GM23338 (cell line): ENCODE measurements around the gene USP24. TPM values are rescaled to one million over a fixed set of nuclear protein-coding genes. Genes with fewer than 3 reads are reported as not detected.

Source experiments
- ATAC-seq: fragments of 200-7000 bp; cut with Tn5 transposase; 3 replicates; pipeline ENCODE4 v1.9.1; 2020
- DNase-seq: peaks from one replicate; pipeline ENCODE4 v3.0.0-alpha.2; 2015; ENCODE audit warnings: low spot score
- H2AFZ ChIP-seq: fragments of 200-600 bp; sonication (generic); 2 replicates; pipeline ENCODE4 v1.8.0; 2016; ENCODE audit warnings: antibody characterized with exemption, mild to moderate bottlenecking, moderate library complexity
- H3F3A ChIP-seq: fragments of 200-600 bp; sonication (generic); replicated peaks from 2 replicates; pipeline ENCODE4 v1.8.0; 2017; ENCODE audit warnings: antibody characterized with exemption, mixed run types, low read depth
- H3K27ac ChIP-seq: fragments of 200-600 bp; sonication (generic); 2 replicates; pipeline ENCODE4 v1.6.1; 2016; ENCODE audit warnings: low read depth
- H3K27me3 ChIP-seq: fragments of 200-600 bp; sonication (generic); 2 replicates; pipeline ENCODE4 v1.8.0; 2016; ENCODE audit warnings: mild to moderate bottlenecking, mixed run types, moderate library complexity; ENCODE audit not compliant: insufficient read depth
- H3K36me3 ChIP-seq: fragments of 200-600 bp; sonication (generic); 2 replicates; pipeline ENCODE4 v1.8.0; 2016; ENCODE audit warnings: mild to moderate bottlenecking; ENCODE audit not compliant: insufficient read depth
- H3K4me1 ChIP-seq: fragments of 200-600 bp; sonication (generic); 2 replicates; pipeline ENCODE4 v1.8.0; 2016; ENCODE audit warnings: mild to moderate bottlenecking, moderate library complexity; ENCODE audit not compliant: insufficient read depth
- H3K4me2 ChIP-seq: fragments of 200-600 bp; sonication (generic); 2 replicates; pipeline ENCODE4 v1.7.1; 2017; ENCODE audit warnings: mixed run types
- H3K4me3 ChIP-seq: fragments of 200-600 bp; sonication (generic); 2 replicates; pipeline ENCODE4 v1.6.1; 2016; ENCODE audit warnings: mixed run types
- H3K79me2 ChIP-seq: fragments of 200-600 bp; sonication (generic); replicated peaks from 2 replicates; pipeline ENCODE4 v1.8.0; 2017; ENCODE audit warnings: mild to moderate bottlenecking; ENCODE audit not compliant: insufficient read depth
- H3K9me2 ChIP-seq: fragments of 200-600 bp; sonication (generic); 2 replicates; pipeline ENCODE4 v1.8.0; 2017; ENCODE audit not compliant: insufficient read depth
- H4K20me1 ChIP-seq: fragments of 200-600 bp; sonication (generic); replicated peaks from 2 replicates; pipeline ENCODE4 v1.8.0; 2017; ENCODE audit warnings: mild to moderate bottlenecking; ENCODE audit not compliant: insufficient read depth
- H3K27ac Mint-ChIP-seq: 2 replicates; pipeline ENCODE4 v1.8.0; 2020; ENCODE audit warnings: inconsistent platforms, mild to moderate bottlenecking, moderate library complexity, mixed read lengths
- H3K27me3 Mint-ChIP-seq: 3 replicates; pipeline ENCODE4 v1.8.0; 2022; ENCODE audit warnings: low read depth, mild to moderate bottlenecking, moderate library complexity, mixed read lengths, inconsistent platforms; ENCODE audit not compliant: insufficient read depth, poor library complexity
- H3K36me3 Mint-ChIP-seq: 3 replicates; pipeline ENCODE4 v1.8.0; 2021; ENCODE audit warnings: low read depth, mild to moderate bottlenecking, inconsistent platforms, moderate library complexity, mixed read lengths
- H3K4me1 Mint-ChIP-seq: 3 replicates; pipeline ENCODE4 v1.8.0; 2020; ENCODE audit warnings: mild to moderate bottlenecking, inconsistent platforms, mixed read lengths
- H3K4me3 Mint-ChIP-seq: 3 replicates; pipeline ENCODE4 v1.8.0; 2021; ENCODE audit warnings: moderate library complexity, mild to moderate bottlenecking, inconsistent platforms, mixed read lengths
- H3K9me3 Mint-ChIP-seq: 3 replicates; pipeline ENCODE4 v1.8.0; 2020; ENCODE audit warnings: moderate library complexity, mild to moderate bottlenecking, inconsistent platforms, mixed read lengths
- CREB1 ChIP-seq: fragments of 250-450 bp; sonication (Bioruptor Pico); IDR thresholded peaks from 2 replicates; pipeline ENCODE4 v1.5.0; 2020; ENCODE audit warnings: low read depth, mild to moderate bottlenecking, moderate library complexity
- ETS1 ChIP-seq: IDR thresholded peaks from 2 replicates; pipeline ENCODE4 v1.6.1; 2016; ENCODE audit warnings: antibody characterized with exemption
- EZH2 ChIP-seq: fragments of 200-600 bp; sonication (generic); IDR thresholded peaks from one replicate; pipeline ENCODE4 v1.8.0; 2017; ENCODE audit warnings: antibody characterized with exemption, mild to moderate bottlenecking, low read depth; ENCODE audit not compliant: unreplicated experiment
- EZH2phosphoT487 ChIP-seq: fragments of 200-600 bp; sonication (generic); IDR thresholded peaks from one replicate; pipeline ENCODE4 v1.8.1; 2018; ENCODE audit warnings: antibody characterized with exemption; ENCODE audit not compliant: unreplicated experiment
- NANOG ChIP-seq: IDR thresholded peaks from 2 replicates; pipeline ENCODE4 v1.6.1; 2016; ENCODE audit warnings: antibody characterized with exemption, borderline replicate concordance
- POLR2AphosphoS5 ChIP-seq: IDR thresholded peaks from 2 replicates; pipeline ENCODE4 v1.6.1; 2016; ENCODE audit warnings: antibody characterized with exemption, low read depth
- polyA plus RNA-seq: library from polyadenylated mRNA; unstranded; fragments of >200 nt; fragmentation: Nextera tagmentation; extraction: Ambion mirVana; gene quantifications from 2 replicates; pipeline ENCODE4 v1.2.1, GENCODE V29; 2016
- total RNA-seq: library from RNA; depleted of rRNA; stranded (reverse); fragments of >200 nt; shearing (Covaris generic); gene quantifications from 2 replicates; pipeline ENCODE4 v1.2.3, GENCODE V29; 2014
- TF ChIP-seq, protein P1 (sequence below): IDR thresholded peaks from one replicate; pipeline ENCODE4 v1.6.1; 2018; ENCODE audit warnings: antibody characterized with exemption; ENCODE audit not compliant: unreplicated experiment

The USP24 gene
- total and polyA plus RNA-seq, 2 experiments from 2014 or later: 12.1 to 32.6 TPM

DNA sequence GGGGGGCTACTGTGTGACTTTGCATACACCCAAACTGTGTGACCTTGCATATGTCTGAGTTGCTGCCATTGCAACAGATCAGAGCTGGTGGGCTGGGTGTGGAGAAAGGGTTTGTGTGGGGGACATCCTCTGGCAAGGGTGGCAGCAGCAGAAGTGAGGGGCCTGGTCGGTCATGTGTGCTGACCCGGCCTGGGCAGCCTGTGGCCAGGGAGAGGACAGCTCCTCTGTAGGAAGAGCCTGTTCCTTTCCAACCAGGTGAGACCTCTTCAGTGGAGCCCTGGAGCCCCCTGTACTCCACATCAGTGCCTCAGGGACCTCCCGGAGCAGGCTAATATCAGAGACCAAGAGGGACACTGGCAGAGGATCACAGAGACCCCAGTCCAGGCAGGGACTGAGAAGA lies 167.6 kb downstream of the USP24 start (continued):
- TF ChIP-seq EZH2: no peak
- TF ChIP-seq POLR2AphosphoS5: no peak
- TF ChIP-seq EZH2phosphoT487: no peak

DNA sequence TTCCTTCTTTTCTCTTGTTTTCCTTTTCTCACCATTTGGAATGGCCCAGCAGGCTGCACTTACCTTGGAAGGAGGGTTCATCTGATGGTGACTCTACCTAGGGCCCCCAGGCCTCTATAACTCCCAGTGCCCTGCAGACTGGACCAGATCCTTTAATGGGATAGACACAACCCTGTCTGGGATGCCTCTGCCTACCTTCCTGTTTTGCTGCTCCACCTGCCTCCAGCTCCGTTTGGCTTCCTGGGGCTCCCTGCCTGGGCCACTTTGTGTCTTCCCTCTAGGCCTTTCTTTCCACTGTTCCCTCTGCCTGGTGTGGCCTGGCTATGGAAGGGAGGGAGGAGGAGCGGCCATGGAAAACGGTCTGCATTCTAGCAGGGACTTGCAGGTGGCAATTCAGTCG lies 168.3 kb downstream of the USP24 start:
- H3K27ac Mint-ChIP-seq: peak overlapping the region; percentile 43
- no peak for ATAC-seq
- H3K36me3 ChIP-seq: peaks cover 52% of the 10 kb centered on the region

DNA sequence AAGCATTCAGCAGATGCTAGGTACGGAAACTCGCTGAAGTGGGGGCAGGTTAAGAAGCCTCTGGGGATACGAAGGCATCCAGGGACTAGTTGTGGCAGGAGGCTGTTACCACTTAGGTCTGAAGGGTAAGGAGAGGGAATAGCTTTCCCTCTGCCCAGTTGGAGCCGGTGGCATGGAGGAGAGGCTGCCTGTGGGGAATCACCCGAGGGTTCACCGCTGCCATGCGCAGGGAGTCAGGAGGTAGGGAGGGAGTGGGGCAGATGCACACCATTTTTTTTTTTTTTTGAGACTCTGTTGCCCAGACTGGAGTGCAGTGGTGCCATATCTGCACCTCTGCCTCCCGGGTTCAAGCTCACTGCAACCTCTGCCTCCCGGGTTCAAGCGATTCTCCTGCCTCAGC lies 169.7 kb downstream of the USP24 start:
- peaks cover 90% of the 10 kb centered on the region for H3K79me2 ChIP-seq
- no peaks in the 10 kb centered on the region for H3K9me3 Mint-ChIP-seq

More for the DNA sequence above, 168.3 kb downstream of the USP24 start:
- no peak for DNase-seq
- TF ChIP-seq CREB1 (CRISPR knock-in tag) (no peak), ETS1 (no peak)
- TF ChIP-seq, protein P1, sequence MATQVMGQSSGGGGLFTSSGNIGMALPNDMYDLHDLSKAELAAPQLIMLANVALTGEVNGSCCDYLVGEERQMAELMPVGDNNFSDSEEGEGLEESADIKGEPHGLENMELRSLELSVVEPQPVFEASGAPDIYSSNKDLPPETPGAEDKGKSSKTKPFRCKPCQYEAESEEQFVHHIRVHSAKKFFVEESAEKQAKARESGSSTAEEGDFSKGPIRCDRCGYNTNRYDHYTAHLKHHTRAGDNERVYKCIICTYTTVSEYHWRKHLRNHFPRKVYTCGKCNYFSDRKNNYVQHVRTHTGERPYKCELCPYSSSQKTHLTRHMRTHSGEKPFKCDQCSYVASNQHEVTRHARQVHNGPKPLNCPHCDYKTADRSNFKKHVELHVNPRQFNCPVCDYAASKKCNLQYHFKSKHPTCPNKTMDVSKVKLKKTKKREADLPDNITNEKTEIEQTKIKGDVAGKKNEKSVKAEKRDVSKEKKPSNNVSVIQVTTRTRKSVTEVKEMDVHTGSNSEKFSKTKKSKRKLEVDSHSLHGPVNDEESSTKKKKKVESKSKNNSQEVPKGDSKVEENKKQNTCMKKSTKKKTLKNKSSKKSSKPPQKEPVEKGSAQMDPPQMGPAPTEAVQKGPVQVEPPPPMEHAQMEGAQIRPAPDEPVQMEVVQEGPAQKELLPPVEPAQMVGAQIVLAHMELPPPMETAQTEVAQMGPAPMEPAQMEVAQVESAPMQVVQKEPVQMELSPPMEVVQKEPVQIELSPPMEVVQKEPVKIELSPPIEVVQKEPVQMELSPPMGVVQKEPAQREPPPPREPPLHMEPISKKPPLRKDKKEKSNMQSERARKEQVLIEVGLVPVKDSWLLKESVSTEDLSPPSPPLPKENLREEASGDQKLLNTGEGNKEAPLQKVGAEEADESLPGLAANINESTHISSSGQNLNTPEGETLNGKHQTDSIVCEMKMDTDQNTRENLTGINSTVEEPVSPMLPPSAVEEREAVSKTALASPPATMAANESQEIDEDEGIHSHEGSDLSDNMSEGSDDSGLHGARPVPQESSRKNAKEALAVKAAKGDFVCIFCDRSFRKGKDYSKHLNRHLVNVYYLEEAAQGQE: no peak
- H2AFZ ChIP-seq: no peak overlapping the region
- H3K4me3 ChIP-seq: no peak overlapping the region
- peaks cover 40% of the 10 kb centered on the region for H3K36me3 Mint-ChIP-seq
- H3K4me1 Mint-ChIP-seq: peaks cover 11% of the 10 kb centered on the region
- H3K9me3 Mint-ChIP-seq: no peaks in the 10 kb centered on the region
- peaks cover 84% of the 10 kb centered on the region for H3K79me2 ChIP-seq
- peaks cover 14% of the 10 kb centered on the region for H3K27me3 Mint-ChIP-seq
- H3K9me2 ChIP-seq: no peaks in the 10 kb centered on the region
- H3K4me3 Mint-ChIP-seq: no peak overlapping the region
- H3K4me1 ChIP-seq: peaks cover 21% of the 10 kb centered on the region
- no peak overlapping the region for H3K27ac ChIP-seq
- no peaks in the 10 kb centered on the region for H3K27me3 ChIP-seq
- H4K20me1 ChIP-seq: peaks cover 68% of the 10 kb centered on the region
- H3F3A ChIP-seq: 0 out of 2 replicates have a peak, but pooled peaks cover 9% of the 10 kb centered on the region
- H3K4me2 ChIP-seq: no peak overlapping the region

More for the DNA sequence above, 169.7 kb downstream of the USP24 start:
- TF ChIP-seq NANOG: no peak
- Histone ChIP-seq H3K9me2 (no peaks in the 10 kb centered on the region), H3F3A (0 out of 2 replicates have a peak, but pooled peaks cover 9% of the 10 kb centered on the region), H3K4me1 (peaks cover 31% of the 10 kb centered on the region), H4K20me1 (peaks cover 73% of the 10 kb centered on the region), H3K4me3 (no peak overlapping the region), H3K4me2 (no peak overlapping the region), H3K27ac (no peak overlapping the region), H2AFZ (no peak overlapping the region), H3K36me3 (peaks cover 46% of the 10 kb centered on the region), H3K27me3 (peaks cover 3% of the 10 kb centered on the region; the same call in 1 of the 2 replicates)
- Mint-ChIP-seq H3K36me3 (peaks cover 38% of the 10 kb centered on the region), H3K4me1 (peaks cover 20% of the 10 kb centered on the region), H3K27me3 (peaks cover 20% of the 10 kb centered on the region), H3K4me3 (no peak overlapping the region), H3K27ac (no peak overlapping the region)
- ATAC-seq (no peak), DNase-seq (no peak)
